ENCODE data around the gene NLGN3.
"Not testable (repeated sequence)": the region's sequence is repeated elsewhere in the genome, so short reads cannot be mapped to it uniquely, and the experiment has no call there.

- TF ChIP-seq CTCF (conservative IDR thresholded peaks at IDR 0.05 in 1 of 2, IDR thresholded peaks at IDR 0.05 in 1 of 2; ENCODE audit: extremely low read depth in 1 of 2, insufficient read depth in 1 of 2, low read depth in 1 of 2, low read length in 2 of 2); EZH2 (IDR thresholded peaks at IDR 0.05; ENCODE audit: borderline replicate concordance, low read length): not testable (repeated sequence)
Observed at GRCh38 chrX:71180579-71181265, 36.1 kb downstream of the NLGN3 start.
